Endothelial cell of umbilical vein (primary cell): Measurements from ENCODE around the gene RASGRF1. TPM values are rescaled to one million over a fixed set of nuclear protein-coding genes. Genes with fewer than 3 reads are reported as not detected.

Source experiments
- BruUV-seq: library from RNA; stranded (reverse); fragments of 400-500 nt; replicated peaks from 2 replicates; lab custom pipeline; 2021; lab: Mats Ljungman, UMichigan
- CTCF ChIA-PET: fragments of 300-600, 350-600 bp; sonication (Branson Sonifier 250); formaldehyde crosslinking; loops from one replicate; lab custom pipeline; 2021; ENCODE audit warnings: antibody characterized with exemption, inconsistent platforms; lab: Charles Lee
- POLR2A ChIA-PET: fragments of 300-600, 350-600 bp; sonication (Branson Sonifier 250); formaldehyde crosslinking; loops from one replicate; lab custom pipeline; 2021; ENCODE audit warnings: antibody characterized with exemption, inconsistent platforms; lab: Charles Lee
- DNase-seq: peaks from one replicate; pipeline ENCODE4 v3.0.0-alpha.2; 2011; ENCODE audit warnings: low read depth, low spot score
- FAIRE-seq: peaks from 2 replicates; lab custom pipeline; 2011; peaks lifted over from hg19 to GRCh38; lab: Jason Lieb, UNC
- H2AFZ ChIP-seq: 2 replicates; pipeline ENCODE4 v1.6.0; 2012; ENCODE audit warnings: low read depth, low read length, control low read depth, inconsistent platforms
- H3K27ac ChIP-seq: 2 replicates; pipeline ENCODE4 v1.5.1; 2011; ENCODE audit warnings: low read depth, mild to moderate bottlenecking, control low read depth, low read length, moderate library complexity; ENCODE audit not compliant: insufficient read depth
- H3K27me3 ChIP-seq, 2 experiments: 2 replicates each; pipeline versions ENCODE4 v1.6.0 to v1.6.1; 2011; ENCODE audit warnings: low read length in 2 of 2, mixed read lengths in 1 of 2; ENCODE audit not compliant: control insufficient read depth in 2 of 2, insufficient read depth in 2 of 2
- H3K36me3 ChIP-seq, 2 experiments: 2 replicates in 1 of 2; 3 replicates in 1 of 2; pipeline ENCODE4 v1.5.1; 2011; ENCODE audit warnings: low read length in 2 of 2, mild to moderate bottlenecking in 1 of 2, moderate library complexity in 1 of 2; ENCODE audit not compliant: control insufficient read depth in 2 of 2, insufficient read depth in 2 of 2; ENCODE audit errors: extremely low read depth in 1 of 2
- H3K4me1 ChIP-seq: 3 replicates; pipeline ENCODE4 v1.5.1; 2011; ENCODE audit warnings: mild to moderate bottlenecking, low read length; ENCODE audit not compliant: control insufficient read depth, insufficient read depth; ENCODE audit errors: extremely low read depth
- H3K4me2 ChIP-seq: 2 replicates; pipeline ENCODE4 v1.6.1; 2011; ENCODE audit warnings: low read length, control low read depth, mixed read lengths; ENCODE audit not compliant: insufficient read depth
- H3K4me3 ChIP-seq, 3 experiments: fragments of 200-600 bp in 1 of 3; sonication (generic), shearing (Covaris generic) in 1 of 3; replicated peaks in 1 of 3; 2 replicates each; pipeline ENCODE4 v1.5.1; 2011 to 2016; ENCODE audit warnings: control low read depth in 3 of 3, low read length in 3 of 3, mild to moderate bottlenecking in 2 of 3, inconsistent platforms in 1 of 3, low read depth in 1 of 3, moderate library complexity in 1 of 3; ENCODE audit not compliant: insufficient read depth in 1 of 3
- H3K79me2 ChIP-seq: 2 replicates; pipeline ENCODE4 v1.6.0; 2012; ENCODE audit warnings: low read length, inconsistent platforms; ENCODE audit not compliant: control insufficient read depth, insufficient read depth
- H3K9ac ChIP-seq: replicated peaks from 2 replicates; pipeline ENCODE3; 2011; ENCODE audit warnings: low read length, control low read depth; ENCODE audit not compliant: insufficient read depth; ENCODE audit errors: extremely low read depth
- H3K9me1 ChIP-seq: replicated peaks from 3 replicates; pipeline ENCODE4 v1.6.0; 2011; ENCODE audit warnings: mild to moderate bottlenecking, low read length; ENCODE audit not compliant: control insufficient read depth, insufficient read depth; ENCODE audit errors: extremely low read depth
- H3K9me3 ChIP-seq: replicated peaks from 2 replicates; pipeline ENCODE4 v1.5.1; 2012; ENCODE audit warnings: low read length, inconsistent platforms; ENCODE audit not compliant: control insufficient read depth, insufficient read depth
- H4K20me1 ChIP-seq: replicated peaks from 2 replicates; pipeline ENCODE3; 2011; ENCODE audit warnings: mild to moderate bottlenecking, low read length; ENCODE audit not compliant: control insufficient read depth, insufficient read depth; ENCODE audit errors: extremely low read depth
- CTCF ChIP-seq, 2 donors: IDR thresholded peaks; 1 replicate in 1 of 2; 2 replicates in 1 of 2; pipeline ENCODE4 v1.5.1; 2011; ENCODE audit warnings: low read length in 2 of 2, mild to moderate bottlenecking in 2 of 2, moderate library complexity in 2 of 2, control low read depth in 1 of 2, inconsistent platforms in 1 of 2, low read depth in 1 of 2; ENCODE audit not compliant: insufficient read depth in 1 of 2; ENCODE audit errors: extremely low read depth in 1 of 2
- EZH2 ChIP-seq: IDR thresholded peaks from 2 replicates; pipeline ENCODE4 v1.6.1; 2012; ENCODE audit warnings: borderline replicate concordance, low read depth, mild to moderate bottlenecking, moderate library complexity, low read length, inconsistent platforms; ENCODE audit not compliant: severe bottlenecking
- FOS ChIP-seq: IDR thresholded peaks from 2 replicates; pipeline ENCODE4 v1.6.1; 2011; ENCODE audit warnings: mild to moderate bottlenecking, low read length, moderate library complexity, borderline replicate concordance; ENCODE audit not compliant: insufficient read depth
- GATA2 ChIP-seq: IDR thresholded peaks from 2 replicates; pipeline ENCODE4 v1.7.0; 2011; ENCODE audit warnings: low read depth, mild to moderate bottlenecking, moderate library complexity, mixed read lengths, low read length; ENCODE audit not compliant: insufficient read length, insufficient read depth
- JUN ChIP-seq: IDR thresholded peaks from 2 replicates; pipeline ENCODE4 v1.6.1; 2011; ENCODE audit warnings: borderline replicate concordance, low read depth; ENCODE audit not compliant: insufficient read length, insufficient read depth
- MAX ChIP-seq: IDR thresholded peaks from 2 replicates; pipeline ENCODE4 v1.6.1; 2011; ENCODE audit not compliant: insufficient read depth, insufficient read length
- MYC ChIP-seq: IDR thresholded peaks from one replicate; pipeline ENCODE4 v1.6.1; 2011; ENCODE audit warnings: mild to moderate bottlenecking, low read depth, low read length
- POLR2A ChIP-seq: IDR thresholded peaks from 2 replicates; pipeline ENCODE4 v1.6.1; 2012; ENCODE audit warnings: low read depth, mild to moderate bottlenecking, control low read depth, low read length
- dilution Hi-C: fragments of 300-500 bp; cut with MboI; formaldehyde crosslinking; loops from one replicate; pipeline ENCODE4 v1.15.0; 2019; ENCODE audit warnings: low sequenced_read_pairs; ENCODE audit not compliant: extremely low pct_ligation_motif_present
- intact Hi-C: fragments of 100-400 bp; cut with micrococcal nuclease; formaldehyde crosslinking; loops from one replicate; pipeline ENCODE4 v1.10.0; 2022
- polyA plus RNA-seq, 4 experiments: library from polyadenylated mRNA; depleted of rRNA in 3 of 4; stranded (reverse) in 3 of 4; unstranded in 1 of 4; fragments of >200 nt; gene quantifications; 2 replicates each; pipeline versions ENCODE4 v1.2.1 to v1.2.3, GENCODE V29; 2011 to 2012; ENCODE audit warnings: missing spikeins in 1 of 4
- total RNA-seq: library from RNA; stranded (reverse); gene quantifications from 2 replicates; pipeline ENCODE4 v1.2.3, GENCODE V29; 2021

The RASGRF1 gene
- total and polyA plus RNA-seq, 2 donors (not counting 3 experiments of a cell fraction or from before 2014, with no cell fraction given) = 0.04 TPM; not detected in 1

GRCh38 chr15:79003896-79004295 lies 86.7 kb downstream of the RASGRF1 start:
- H4K20me1 ChIP-seq = no peaks in the 10 kb centered on the region
- FAIRE-seq (no peak), DNase-seq (no peak)
- no peaks in the 10 kb centered on the region for H3K27me3 ChIP-seq
- no peaks in the 10 kb centered on the region for H3K79me2 ChIP-seq
- BruUV-seq = no TSS peak
- POLR2A ChIA-PET = interaction anchor here (0.5 to 0.6 kb wide), 2 partner anchors 130 to 1987 kb away, joined by 3 read pairs; no protein-coding TSS in a partner anchor
- H3K9ac ChIP-seq = no peak overlapping the region
- no peak overlapping the region for H3K4me2 ChIP-seq
- H3K9me1 ChIP-seq = no peaks in the 10 kb centered on the region
- CTCF ChIA-PET = interaction anchor here (0.9 to 3.9 kb wide), 5 partner anchors 24 to 181 kb away, joined by 3 to 53 read pairs (median 5); no protein-coding TSS in a partner anchor
- no peak overlapping the region for H3K4me3 ChIP-seq
- no peak overlapping the region for H3K27ac ChIP-seq
- dilution Hi-C loops (no loop called here), intact Hi-C loops (loop anchor here (1.0 kb wide), 1 partner anchor 12 kb away; no protein-coding TSS in a partner anchor)
- no peaks in the 10 kb centered on the region for H3K9me3 ChIP-seq
- H3K4me1 ChIP-seq = peaks cover 12% of the 10 kb centered on the region
- H3K36me3 ChIP-seq = no peaks in the 10 kb centered on the region
- TF ChIP-seq CTCF (IDR thresholded peaks at IDR 0.05; ENCODE audit: extremely low read depth in 1 of 2, insufficient read depth in 1 of 2, low read depth in 1 of 2, low read length in 2 of 2) (no peak), MAX (no peak), JUN (no peak), EZH2 (no peak), MYC (no peak), FOS (no peak), POLR2A (no peak), GATA2 (no peak)
- peak overlapping the region; percentile 10 for H2AFZ ChIP-seq
